WTC11 (cell line): ENCODE data around the gene INTS11.

Experiments used
- CTCF ChIP-seq: fragments of 200-600 bp; IDR thresholded peaks from 2 replicates; pipeline ENCODE4 v1.8.0; 2022; ENCODE audit warnings: antibody characterized with exemption
- IRF1 ChIP-seq: sonication (generic); formaldehyde crosslinking; IDR thresholded peaks from 2 replicates; pipeline ENCODE4 v1.8.0; 2023; ENCODE audit warnings: missing genetic modification reagents
- IRF2 ChIP-seq: sonication (generic); formaldehyde crosslinking; IDR thresholded peaks from 2 replicates; pipeline ENCODE4 v1.8.0; 2022; ENCODE audit warnings: low read depth, missing genetic modification reagents, borderline replicate concordance
- KAT7 ChIP-seq: sonication (generic); formaldehyde crosslinking; IDR thresholded peaks from 2 replicates; pipeline ENCODE4 v1.8.1; 2023; ENCODE audit warnings: missing genetic modification reagents, mild to moderate bottlenecking, borderline replicate concordance
- RORB ChIP-seq: fragments of 250-450 bp; sonication (Bioruptor Pico); IDR thresholded peaks from 2 replicates; pipeline ENCODE4 v1.9.0; 2021; ENCODE audit warnings: mild to moderate bottlenecking
- SP1 ChIP-seq: sonication (generic); formaldehyde crosslinking; conservative IDR thresholded peaks from 2 replicates; pipeline ENCODE4 v1.8.1; 2022; ENCODE audit warnings: missing genetic modification reagents

DNA sequence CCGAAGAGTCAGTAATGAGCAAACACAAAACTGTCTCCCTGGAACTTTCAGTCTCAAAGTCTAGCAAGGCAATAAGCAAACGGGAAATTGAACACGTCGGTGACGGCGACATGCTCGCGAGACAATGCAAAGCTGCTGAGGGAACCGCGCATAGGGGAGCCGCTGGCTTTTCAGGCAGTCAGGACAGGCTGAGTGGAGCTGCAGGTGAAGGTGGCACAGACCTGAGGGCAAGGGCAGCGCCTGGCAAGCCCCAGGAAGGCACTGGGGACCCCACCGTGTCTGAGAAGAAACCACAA is 4.9 kb downstream of the INTS11 start:
- TF ChIP-seq IRF2 (CRISPR knock-in tag) (no peak), IRF1 (CRISPR knock-in tag) (no peak), KAT7 (CRISPR knock-in tag) (no peak), RORB (CRISPR knock-in tag) (no peak), CTCF (no peak), SP1 (CRISPR knock-in tag) (no peak)
